Neutrophil (primary cell): ENCODE data around the gene PDZD7.
A peak's percentile ranks its signal among the peaks of the same experiment; 100 is the strongest.

ENCODE experiments used
- H3K27ac ChIP-seq: fragments of 200-600 bp; sonication (generic); 2 replicates; pipeline ENCODE4 v1.5.1; 2016; ENCODE audit warnings: mild to moderate bottlenecking, moderate library complexity
- H3K27me3 ChIP-seq: fragments of 200-600 bp; sonication (generic); 2 replicates; pipeline ENCODE4 v1.6.0; 2016; ENCODE audit warnings: mild to moderate bottlenecking
- H3K36me3 ChIP-seq: fragments of 200-600 bp; sonication (generic); 2 replicates; pipeline ENCODE4 v1.5.1; 2017
- H3K4me1 ChIP-seq, 2 experiments: fragments of 200-600 bp in 1 of 2; sonication (generic) in 1 of 2; 1 replicate in 1 of 2; 2 replicates in 1 of 2; pipeline versions ENCODE4 v1.5.1 to v1.6.1; 2013 to 2016; ENCODE audit warnings: low read depth in 1 of 2, low read length in 1 of 2, mild to moderate bottlenecking in 1 of 2, moderate library complexity in 1 of 2; ENCODE audit not compliant: control insufficient read depth in 1 of 2, insufficient read depth in 1 of 2
- H3K4me3 ChIP-seq, 2 experiments: fragments of 200-600 bp in 1 of 2; sonication (generic) in 1 of 2; 1 replicate in 1 of 2; 2 replicates in 1 of 2; pipeline ENCODE4 v1.5.1; 2013 to 2016; ENCODE audit warnings: low read depth in 1 of 2, low read length in 1 of 2, mild to moderate bottlenecking in 1 of 2, moderate library complexity in 1 of 2
- H3K9me3 ChIP-seq: fragments of 200-600 bp; sonication (generic); 2 replicates; pipeline ENCODE4 v1.5.1; 2016
- CTCF ChIP-seq: fragments of 200-600 bp; sonication (generic); IDR thresholded peaks from 2 replicates; pipeline ENCODE4 v1.5.1; 2016; ENCODE audit warnings: antibody characterized with exemption

PDZD7 gene

DNA sequence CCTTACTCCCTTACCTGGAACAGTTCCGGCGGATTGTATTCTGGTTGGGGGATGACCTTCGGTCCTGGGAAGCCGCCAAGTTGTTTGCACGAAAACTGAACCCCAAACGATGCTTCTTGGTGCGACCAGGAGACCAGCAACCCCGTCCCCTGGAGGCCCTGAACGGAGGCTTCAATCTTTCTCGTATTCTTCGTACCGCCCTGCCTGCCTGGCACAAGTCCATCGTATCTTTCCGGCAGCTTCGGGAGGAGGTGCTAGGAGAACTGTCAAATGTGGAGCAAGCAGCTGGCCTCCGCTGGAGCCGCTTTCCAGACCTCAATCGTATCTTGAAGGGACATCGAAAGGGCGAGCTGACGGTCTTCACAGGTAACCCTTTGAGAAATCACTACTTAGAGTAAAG, 41.8 kb downstream of the PDZD7 start:
- peaks cover 15 to 17% of the 10 kb centered on the region in 2 experiments for H3K4me1 ChIP-seq
- no peaks in the 10 kb centered on the region for H3K27me3 ChIP-seq
- no peaks in the 10 kb centered on the region for H3K36me3 ChIP-seq
- H3K4me3 ChIP-seq = no peak overlapping the region
- H3K27ac ChIP-seq = no peak overlapping the region
- no peak for TF ChIP-seq CTCF
- no peaks in the 10 kb centered on the region for H3K9me3 ChIP-seq

DNA sequence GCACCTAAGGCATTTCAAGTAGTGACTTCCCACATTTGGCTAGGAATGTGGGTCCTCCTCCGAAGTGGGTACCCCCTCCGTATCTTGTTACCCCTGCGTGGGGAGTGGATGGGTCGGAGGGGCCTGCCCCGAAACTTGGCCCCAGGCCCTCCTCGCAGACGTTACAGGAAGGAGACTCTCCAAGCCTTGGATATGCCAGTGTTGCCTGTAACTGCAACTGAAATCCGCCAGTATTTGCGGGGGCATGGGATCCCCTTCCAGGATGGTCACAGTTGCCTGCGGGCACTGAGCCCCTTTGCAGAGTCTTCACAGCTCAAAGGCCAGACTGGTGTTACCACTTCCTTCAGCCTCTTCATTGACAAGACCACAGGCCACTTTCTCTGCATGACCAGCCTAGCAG, 42.8 kb downstream of the PDZD7 start:
- Histone ChIP-seq H3K36me3 (no peaks in the 10 kb centered on the region), H3K4me3 (peak overlapping the region in 1 of 2 experiments; percentile 97)

GRCh38 chr10:100987685-100988049, 43.3 kb downstream of the PDZD7 start:
- no peaks in the 10 kb centered on the region for H3K27me3 ChIP-seq
- H3K36me3 ChIP-seq = no peaks in the 10 kb centered on the region
- H3K4me1 ChIP-seq = peaks cover 15 to 17% of the 10 kb centered on the region in 2 experiments
- TF ChIP-seq CTCF = no peak
- H3K9me3 ChIP-seq = no peaks in the 10 kb centered on the region
- no peak overlapping the region for H3K27ac ChIP-seq
- peak overlapping the region; percentile 97 for H3K4me3 ChIP-seq

More for the DNA sequence above, 42.8 kb downstream of the PDZD7 start:
- Histone ChIP-seq H3K27me3 (no peaks in the 10 kb centered on the region), H3K9me3 (no peaks in the 10 kb centered on the region), H3K27ac (no peak overlapping the region), H3K4me1 (peaks cover 15 to 17% of the 10 kb centered on the region in 2 experiments)
- TF ChIP-seq CTCF = no peak

DNA sequence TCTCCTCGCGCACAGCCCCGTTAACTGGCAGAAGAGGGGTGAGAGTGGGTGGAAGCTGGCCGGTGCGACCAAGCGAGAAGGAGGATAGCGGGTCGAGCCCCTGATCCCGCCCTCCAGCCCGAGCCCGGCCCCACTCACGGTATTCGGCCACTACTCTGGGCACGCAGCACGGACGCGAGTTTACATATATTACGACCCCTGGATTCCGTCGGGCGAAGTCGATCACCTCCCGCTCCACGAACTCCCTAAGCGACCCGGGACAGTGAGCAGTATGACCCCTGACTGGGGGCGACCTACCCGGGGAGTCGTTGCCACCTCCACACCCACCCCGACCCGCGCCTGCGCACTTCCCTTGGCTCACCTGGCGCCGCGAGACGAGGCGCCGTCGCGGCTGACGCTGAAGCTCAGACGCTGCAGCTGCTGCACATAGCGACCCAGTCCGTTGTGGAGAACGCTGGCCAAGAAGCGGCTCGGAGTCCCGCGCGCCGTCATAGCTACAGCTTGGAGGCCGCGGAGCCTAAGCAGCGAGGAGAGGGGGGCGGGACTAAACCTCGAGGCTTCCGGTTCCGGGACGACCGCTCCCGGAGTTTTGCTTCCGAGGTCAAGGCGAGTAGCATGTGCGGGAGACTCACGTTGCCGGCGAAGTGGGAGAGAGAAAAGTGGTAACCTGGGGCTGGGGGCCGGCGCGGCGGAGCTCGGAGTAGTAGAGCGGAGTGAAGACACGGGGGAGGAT, 43.8 kb downstream of the PDZD7 start, which contains the start of the genes MRPL43 and TWNK:
MRPL43 (minus strand) TSS at position 546 of the 733 bp plus-strand sequence; CDS start at position 492, 54 bp downstream.
TWNK (plus strand) TSS at position 592 of the 733 bp plus-strand sequence. CDS start 668 bp downstream, outside the sequence.
- Histone ChIP-seq H3K36me3 (no peaks in the 10 kb centered on the region), H3K27me3 (no peaks in the 10 kb centered on the region), H3K9me3 (no peaks in the 10 kb centered on the region), H3K4me3 (peak within 1 kb of the TSS; percentile 97), H3K4me1 (peaks cover 15 to 17% of the 10 kb centered on the region in 2 experiments), H3K27ac (peak within 1 kb of the TSS; percentile 68)
- TF ChIP-seq CTCF = peak; percentile 31

GRCh38 chr10:100986623-100986951, 44.3 kb downstream of the PDZD7 start:
- Histone ChIP-seq H3K4me1 (peaks cover 15 to 17% of the 10 kb centered on the region in 2 experiments), H3K9me3 (no peaks in the 10 kb centered on the region), H3K4me3 (peak overlapping the region; percentile 97), H3K27me3 (no peaks in the 10 kb centered on the region), H3K27ac (no peak overlapping the region), H3K36me3 (peaks cover 1% of the 10 kb centered on the region)
- no peak for TF ChIP-seq CTCF
